NCI-H345 (cell line): ENCODE results near the gene RAB9A.

Source experiments
- DNase-seq: peaks from one replicate; lab custom pipeline; 2025; lab: John Stamatoyannopoulos, UW

The RAB9A gene

DNA sequence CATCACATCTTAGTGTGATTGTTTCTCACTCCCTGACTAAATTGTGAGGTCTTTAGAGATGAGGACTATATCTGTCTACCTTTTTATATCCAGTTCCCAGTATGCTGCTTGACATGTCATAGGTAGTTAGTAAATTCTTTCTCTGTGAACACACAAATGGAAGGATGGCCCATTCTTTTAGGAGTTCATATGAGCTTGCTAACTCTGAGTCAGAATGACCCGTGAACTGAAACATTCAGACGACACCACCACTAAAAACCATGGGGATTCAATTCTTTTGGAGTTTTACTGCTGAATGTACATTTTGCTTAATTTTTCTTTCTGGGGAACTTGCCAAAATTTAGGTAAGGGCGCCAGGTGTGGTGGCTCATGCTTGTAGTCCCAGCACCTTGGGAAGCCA lies 59.6 kb downstream of the RAB9A start:
- no peak for DNase-seq

DNA sequence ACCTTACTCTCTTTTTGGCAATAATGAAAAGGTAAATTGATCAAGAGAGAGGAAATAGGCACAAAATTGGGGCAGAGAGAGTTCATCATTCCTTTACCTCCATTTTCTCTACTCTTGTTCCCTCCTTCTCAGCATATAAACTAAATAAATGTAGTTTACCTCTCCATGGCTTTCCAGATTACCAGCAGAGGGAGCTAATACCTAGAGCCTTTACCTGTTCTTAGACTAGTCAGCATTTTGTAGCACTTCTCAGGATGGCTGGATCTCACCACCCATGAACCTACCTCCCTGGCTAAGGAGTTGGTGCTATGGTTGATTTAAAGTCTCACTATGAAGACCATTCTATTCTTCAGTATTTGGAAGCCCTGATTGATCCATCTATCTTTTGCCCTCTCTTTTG lies 61.3 kb downstream of the RAB9A start:
- DNase-seq = peak; percentile 43

DNA sequence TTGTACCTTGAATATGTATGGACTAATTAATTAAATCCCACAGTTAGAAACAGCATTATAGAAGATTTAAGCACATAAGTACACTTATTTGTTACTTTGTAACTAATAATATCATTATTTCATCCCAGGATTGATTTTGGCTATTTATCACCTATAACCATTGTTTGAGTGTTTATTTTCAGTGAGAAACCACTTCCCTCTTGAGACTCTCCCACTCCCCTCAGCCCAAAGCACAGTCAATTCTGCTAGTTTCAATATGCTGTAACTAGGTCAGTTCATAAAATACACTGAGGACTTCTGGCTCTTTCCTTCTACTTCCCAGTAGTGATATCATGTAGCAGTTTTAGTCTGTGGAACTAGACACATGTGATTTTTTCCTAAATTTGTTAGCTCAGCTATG lies 61.9 kb downstream of the RAB9A start:
- DNase-seq = no peak

DNA sequence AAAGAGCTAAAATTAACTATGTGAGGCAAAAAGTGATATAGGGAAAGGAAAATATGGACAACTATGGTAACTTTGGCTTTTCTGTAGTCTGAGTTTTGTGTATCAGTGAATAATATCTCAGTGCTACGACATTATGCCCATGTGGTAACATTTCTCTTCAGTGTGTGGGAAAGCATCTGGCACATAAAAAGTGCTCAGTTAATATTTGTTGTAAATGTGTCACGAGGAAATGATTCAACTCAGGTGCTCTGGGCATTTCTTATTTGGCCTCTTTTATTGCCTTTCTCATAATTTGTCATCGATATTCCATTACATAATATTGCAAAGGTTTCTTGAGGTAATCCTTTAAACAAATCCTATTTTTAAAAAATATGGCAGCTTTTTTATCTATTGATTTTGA lies 63.2 kb downstream of the RAB9A start:
- no peak for DNase-seq

DNA sequence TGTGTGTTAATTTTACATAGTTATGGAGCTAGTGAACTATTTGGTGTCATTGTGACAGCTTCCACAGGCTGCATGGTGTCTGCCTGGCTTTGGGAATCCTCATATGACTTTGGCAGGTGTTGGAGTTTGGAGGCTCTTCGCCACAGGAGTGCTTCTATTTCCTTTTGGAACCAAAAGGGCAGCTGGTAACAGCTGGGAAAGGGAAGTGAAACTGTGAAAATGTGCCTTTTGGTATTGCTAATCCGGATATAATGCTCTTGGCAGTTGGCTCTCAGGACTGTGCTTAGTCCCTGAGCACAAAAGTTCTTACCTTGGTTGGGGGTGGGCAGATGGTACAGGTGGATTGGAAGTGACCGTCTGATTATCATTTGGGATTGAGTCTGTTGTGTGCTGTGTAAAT lies 63.7 kb downstream of the RAB9A start:
- DNase-seq = no peak

DNA sequence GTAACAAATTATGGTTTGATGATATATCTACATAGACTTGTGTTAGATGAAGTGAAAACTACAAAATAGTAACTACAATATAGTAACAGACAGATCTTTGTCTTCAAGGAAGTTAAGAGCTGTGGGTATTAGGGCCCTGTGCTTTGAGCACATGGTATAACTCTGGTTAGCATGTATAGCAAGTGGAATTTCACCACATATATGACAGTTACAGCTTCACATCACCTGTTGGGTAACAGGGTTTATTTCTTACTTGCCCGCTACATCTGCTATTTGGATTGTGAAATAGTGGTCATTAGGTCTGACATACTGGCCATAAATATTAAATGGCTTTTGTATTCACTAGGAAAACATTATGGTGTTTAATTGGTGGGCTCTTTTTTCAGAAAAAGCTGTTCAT lies 65.8 kb downstream of the RAB9A start:
- no peak for DNase-seq

DNA sequence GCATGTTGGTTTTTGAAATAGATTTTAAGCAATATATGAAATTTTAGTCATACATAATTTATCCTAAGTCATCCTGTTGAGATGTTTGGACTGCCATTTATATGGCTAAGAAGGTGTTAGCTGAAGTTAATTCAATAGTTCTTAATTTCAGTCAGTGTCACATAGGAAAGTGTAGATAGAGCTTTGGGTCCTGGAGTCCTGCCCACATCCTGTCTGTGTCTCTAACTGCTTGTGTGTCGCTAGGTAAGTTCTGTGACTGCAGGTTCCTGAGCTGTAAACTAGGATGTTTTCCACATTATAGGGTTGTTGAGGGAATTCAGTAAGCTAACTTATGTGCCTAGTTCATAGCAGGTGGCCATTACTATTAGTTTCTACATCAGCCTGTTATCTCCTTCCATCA lies 66.3 kb downstream of the RAB9A start:
- DNase-seq = no peak

DNA sequence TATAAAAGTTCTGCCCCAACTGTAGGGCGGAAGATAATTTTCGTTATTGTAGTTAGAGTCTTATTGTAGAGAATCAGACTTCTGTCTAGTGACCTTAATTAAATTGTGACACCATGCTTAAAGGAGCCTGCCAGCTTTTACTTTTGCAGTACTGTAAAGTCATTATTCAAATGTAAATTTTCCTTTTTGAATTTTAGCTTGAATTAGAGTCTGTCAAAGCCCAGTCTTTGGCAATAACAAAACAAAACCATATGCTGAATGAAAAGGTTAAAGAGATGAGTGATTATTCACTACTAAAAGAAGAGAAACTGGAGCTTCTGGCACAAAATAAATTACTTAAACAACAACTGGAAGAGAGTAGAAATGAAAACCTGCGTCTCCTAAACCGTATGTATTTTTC lies 67.5 kb downstream of the RAB9A start:
- no peak for DNase-seq

DNA sequence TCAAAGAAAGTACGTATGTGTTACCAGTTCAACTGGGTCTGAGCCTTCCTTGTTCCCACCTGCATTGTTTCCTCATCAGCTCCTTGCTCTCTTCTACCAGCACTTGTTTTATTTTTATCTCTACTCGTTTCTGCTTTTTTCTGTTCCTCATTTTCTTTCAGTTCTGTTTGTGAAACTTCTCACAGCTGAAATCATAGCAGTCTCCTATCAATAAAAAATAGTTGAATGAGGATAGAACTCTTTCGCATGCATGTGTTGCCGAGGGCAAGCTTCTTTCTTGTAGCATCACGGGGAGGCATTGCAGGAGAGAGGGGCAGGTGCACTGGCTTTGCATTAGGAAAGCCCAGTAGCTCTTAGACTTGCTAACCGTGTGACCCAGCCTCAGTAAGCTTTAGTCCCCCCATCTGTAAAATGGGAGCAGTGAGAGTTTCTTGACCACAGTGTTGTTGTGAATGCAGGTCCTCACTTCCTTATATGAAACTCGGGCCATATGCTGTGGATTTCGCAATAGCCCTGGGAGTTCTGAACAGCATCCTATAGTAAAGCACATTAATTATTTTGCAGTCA lies 70.3 kb downstream of the RAB9A start:
- DNase-seq = no peak
